Measurements from ENCODE around the gene WDR26. TPM values are rescaled to one million over a fixed set of nuclear protein-coding genes. Genes with fewer than 3 reads are reported as not detected.
A peak's percentile ranks its signal among the peaks of the same experiment; 100 is the strongest.

WDR26 gene
- total RNA-seq, 1 experiment from 2014 or later: 81.4 TPM

DNA sequence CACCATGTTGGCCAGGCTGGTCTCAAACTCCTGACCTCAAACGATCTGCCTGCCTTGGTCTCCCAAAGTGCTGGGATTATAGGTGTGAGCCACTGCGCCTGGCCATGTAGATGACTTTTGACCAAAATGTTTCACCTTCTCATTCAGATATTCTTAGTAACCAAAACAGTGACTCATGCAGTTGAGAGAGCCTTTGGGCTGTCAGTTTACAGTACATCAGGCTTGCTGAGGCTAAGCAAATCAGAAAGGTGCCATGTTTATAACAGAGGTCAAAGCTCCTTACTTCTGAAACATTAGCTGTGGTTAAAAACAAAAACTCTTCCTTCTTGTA is 57.0 kb downstream of the WDR26 start:
- Histone ChIP-seq H2AFZ (ENCODE audit: low read length) (no peak overlapping the region), H4K5ac (ENCODE audit: insufficient read length, low read depth, low read length) (no peak overlapping the region), H4K8ac (replicated peaks; ENCODE audit: insufficient read length, low read depth, low read length) (no peak overlapping the region), H3K23me2 (ENCODE audit: insufficient read length, low read depth, low read length, poor library complexity, severe bottlenecking) (no peaks in the 10 kb centered on the region), H3K27ac (ENCODE audit: insufficient read length, low read depth, low read length) (no peak overlapping the region), H3T11ph (ENCODE audit: low read length) (no peak overlapping the region), H3K14ac (ENCODE audit: insufficient read depth, low read length) (no peak overlapping the region), H4K91ac (ENCODE audit: insufficient read length, low read depth, low read length) (no peak overlapping the region), H3K4me2 (ENCODE audit: insufficient read depth, insufficient read length, low read length) (no peak overlapping the region), H3K18ac (ENCODE audit: insufficient read length, low read depth, low read length) (no peak overlapping the region), H2BK15ac (ENCODE audit: low read depth, low read length) (no peak overlapping the region), H3K56ac (ENCODE audit: insufficient read length, low read depth, low read length) (no peak overlapping the region), H3K9me3 (ENCODE audit: control insufficient read depth, low read depth, low read length) (no peaks in the 10 kb centered on the region), H2BK12ac (ENCODE audit: insufficient read length, low read depth, low read length) (no peak overlapping the region), H3K79me1 (ENCODE audit: insufficient read depth, low read depth, low read length, poor library complexity, severe bottlenecking) (no peaks in the 10 kb centered on the region), H3K27me3 (ENCODE audit: insufficient read depth, low read length) (no peaks in the 10 kb centered on the region), H3K9ac (ENCODE audit: extremely low read depth, insufficient read length, low read length) (no peak overlapping the region), H2BK20ac (ENCODE audit: low read depth, low read length, poor library complexity, severe bottlenecking) (no peak overlapping the region), H4K20me1 (ENCODE audit: control insufficient read depth, insufficient read depth, insufficient read length) (no peaks in the 10 kb centered on the region), H3K4me1 (ENCODE audit: insufficient read depth, low read length) (no peaks in the 10 kb centered on the region), H2AK5ac (ENCODE audit: insufficient read length, low read length) (no peak overlapping the region), H2BK120ac (ENCODE audit: low read depth, low read length, poor library complexity, severe bottlenecking) (no peak overlapping the region), H2BK5ac (ENCODE audit: insufficient read length, low read length) (no peak overlapping the region), H3K79me2 (ENCODE audit: insufficient read depth, low read length) (no peaks in the 10 kb centered on the region; the same call in 1 of the 2 replicates), H3K4ac (ENCODE audit: low read depth, low read length) (no peak overlapping the region), H3K23ac (ENCODE audit: insufficient read length, low read depth, low read length) (no peak overlapping the region)
- H3K4me3 Mint-ChIP-seq: no peak overlapping the region
- no peak for DNase-seq
- WGBS (ENCODE audit: extremely low coverage, insufficient read length, low lambda C conversion rate): no CpG with 5 or more reads among the region's 2 CpGs
- peak overlapping the region in 1 of 3 experiments; percentile 83; a peak in 2 of 7 replicates for H3K27ac Mint-ChIP-seq
- H3K9me3 Mint-ChIP-seq: no peaks in the 10 kb centered on the region
- TF ChIP-seq CTCF (conservative IDR thresholded peaks at IDR 0.05): no peak
- no peaks in the 10 kb centered on the region for H3K27me3 Mint-ChIP-seq (ENCODE audit: low read depth)
- peaks cover 0 to 4% of the 10 kb centered on the region in 2 experiments; a peak in 1 of 4 replicates for H3K4me1 Mint-ChIP-seq
- peaks cover 23 to 55% (median 54%) of the 10 kb centered on the region in 3 experiments for H3K36me3 Mint-ChIP-seq (ENCODE audit: insufficient read depth in 1 of 3, low read depth in 3 of 3)

All from H9 (cell line).